ENCODE data around the gene FARSB. TPM values are rescaled to one million over a fixed set of nuclear protein-coding genes. Genes with fewer than 3 reads are reported as not detected.

Gene FARSB
- total RNA-seq, 1 experiment from 2014 or later: 50.7 TPM

DNA sequence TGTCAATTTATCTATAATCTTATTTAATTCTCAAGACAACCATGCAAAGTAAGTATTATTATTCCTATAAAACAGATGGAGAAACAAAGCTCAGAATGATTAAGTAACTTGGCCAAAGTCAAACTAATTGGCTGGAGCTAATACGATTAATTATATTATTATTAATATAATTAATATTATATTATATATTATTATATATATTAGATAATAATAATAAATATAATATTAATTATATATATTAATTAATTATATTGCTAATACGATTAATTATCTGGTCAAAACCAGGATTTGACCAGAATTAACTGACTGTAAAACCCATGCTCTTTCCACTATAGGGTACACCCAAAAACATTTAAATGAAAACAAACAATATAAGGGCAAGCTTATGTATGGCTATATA is 52.4 kb downstream of the FARSB start:
- ChIA-PET POLR2A (no interaction called here), CTCF (no interaction called here), RAD21 (ENCODE audit: low non-redundant PET in 1 of 2, low total read pairs in 2 of 2, uncharacterized antibody in 2 of 2, unreplicated experiment in 2 of 2) (no interaction called here)
- H3K4me1 ChIP-seq (ENCODE audit: control insufficient read depth in 1 of 2, insufficient read depth in 2 of 2, low read length in 2 of 2): no peaks in the 10 kb centered on the region
- H3K4me2 ChIP-seq (ENCODE audit: low read length): no peak overlapping the region
- no peak overlapping the region for H2AFZ ChIP-seq (ENCODE audit: low read depth, low read length, poor library complexity, severe bottlenecking)
- DNase-seq (ENCODE audit: low read depth, low spot score) (no peak), ATAC-seq (no peak)
- H3K9ac ChIP-seq (ENCODE audit: low read length): no peak overlapping the region
- H3K27me3 ChIP-seq (ENCODE audit: insufficient read depth, low read length): no peaks in the 10 kb centered on the region
- no peak for TF ChIP-seq SP1 (IDR thresholded peaks at IDR 0.05; ENCODE audit: low read depth)
- no peak for TF ChIP-seq TCF7L2 (IDR thresholded peaks at IDR 0.05; ENCODE audit: borderline replicate concordance, extremely low read depth, insufficient read depth, insufficient read length)
- no peak for TF ChIP-seq CEBPB (IDR thresholded peaks at IDR 0.05; ENCODE audit: low read depth)
- TF ChIP-seq EZH2phosphoT487 (IDR thresholded peaks at IDR 0.05; ENCODE audit: borderline replicate concordance): no peak
- TF ChIP-seq ELF1 (IDR thresholded peaks at IDR 0.05; ENCODE audit: borderline replicate concordance, low read depth): no peak
- TF ChIP-seq ZBTB33 (IDR thresholded peaks at IDR 0.05; ENCODE audit: extremely low read depth, insufficient replicate concordance, low read length): no peak
- no peak for TF ChIP-seq SRF (IDR thresholded peaks at IDR 0.05; ENCODE audit: low read depth)
- TF ChIP-seq POLR2A (IDR thresholded peaks at IDR 0.05; ENCODE audit: borderline replicate concordance, extremely low read depth, insufficient read depth, insufficient read length): no peak
- peaks cover 12 to 18% of the 10 kb centered on the region in 2 experiments for H3K36me3 ChIP-seq (ENCODE audit: control insufficient read depth in 1 of 2, insufficient read depth in 2 of 2, low read length in 2 of 2)
- H3K4me3 ChIP-seq (replicated peaks in 1 of 2; ENCODE audit: low read depth in 1 of 2, low read length in 2 of 2): no peak overlapping the region
- BruUV-seq (replicated peaks): no TSS peak
- intact Hi-C loops (cut with micrococcal nuclease): no loop called here
- no peak overlapping the region for H3K27ac ChIP-seq (ENCODE audit: low read depth, low read length)
- no peaks in the 10 kb centered on the region for H3K9me3 ChIP-seq (ENCODE audit: control insufficient read depth in 1 of 2, insufficient read depth in 1 of 2, low read depth in 1 of 2, low read length in 2 of 2)
- no peaks in the 10 kb centered on the region for H4K20me1 ChIP-seq (ENCODE audit: insufficient read depth)
- H3K9me2 ChIP-seq (ENCODE audit: insufficient read depth): no peaks in the 10 kb centered on the region
- peaks cover 39% of the 10 kb centered on the region for H3K79me2 ChIP-seq (ENCODE audit: insufficient read depth, low read length)

DNA sequence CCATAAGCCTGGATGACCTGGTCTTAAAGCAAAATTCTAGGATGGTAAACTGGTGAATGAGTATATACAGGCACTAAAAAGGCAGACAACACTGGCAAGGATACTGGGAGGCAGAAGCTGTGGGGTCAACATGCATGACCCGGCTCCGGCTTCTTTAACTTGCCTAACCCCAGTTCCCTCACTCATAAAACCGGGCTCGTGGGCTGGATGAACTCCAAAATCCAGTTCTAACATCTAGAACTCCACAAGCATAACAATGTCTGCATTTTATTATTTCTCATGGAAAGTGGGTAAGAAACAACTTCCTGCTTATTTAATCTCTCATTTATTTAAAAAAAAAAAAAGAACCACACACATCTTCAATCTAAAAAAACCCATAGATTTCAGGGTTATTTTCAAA is 57.3 kb downstream of the FARSB start:
- no TSS peak for BruUV-seq (replicated peaks)
- Histone ChIP-seq H3K4me2 (ENCODE audit: low read length) (no peak overlapping the region), H3K4me3 (replicated peaks in 1 of 2; ENCODE audit: low read depth in 1 of 2, low read length in 2 of 2) (no peak overlapping the region), H3K9me2 (ENCODE audit: insufficient read depth) (no peaks in the 10 kb centered on the region), H3K9ac (ENCODE audit: low read length) (no peak overlapping the region), H3K36me3 (ENCODE audit: control insufficient read depth in 1 of 2, insufficient read depth in 2 of 2, low read length in 2 of 2) (peaks cover 17 to 29% of the 10 kb centered on the region in 2 experiments), H3K79me2 (ENCODE audit: insufficient read depth, low read length) (peaks cover 30% of the 10 kb centered on the region), H3K27ac (ENCODE audit: low read depth, low read length) (no peak overlapping the region), H3K4me1 (ENCODE audit: control insufficient read depth in 1 of 2, insufficient read depth in 2 of 2, low read length in 2 of 2) (no peaks in the 10 kb centered on the region), H3K9me3 (ENCODE audit: control insufficient read depth in 1 of 2, insufficient read depth in 1 of 2, low read depth in 1 of 2, low read length in 2 of 2) (no peaks in the 10 kb centered on the region), H3K27me3 (ENCODE audit: insufficient read depth, low read length) (no peaks in the 10 kb centered on the region), H4K20me1 (ENCODE audit: insufficient read depth) (no peaks in the 10 kb centered on the region), H2AFZ (ENCODE audit: low read depth, low read length, poor library complexity, severe bottlenecking) (no peak overlapping the region)
- ChIA-PET POLR2A (no interaction called here), CTCF (no interaction called here), RAD21 (ENCODE audit: low non-redundant PET in 1 of 2, low total read pairs in 2 of 2, uncharacterized antibody in 2 of 2, unreplicated experiment in 2 of 2) (no interaction called here)
- intact Hi-C loops (cut with micrococcal nuclease): no loop called here
- ATAC-seq: no peak
- DNase-seq (ENCODE audit: low read depth, low spot score): no peak
- no peak for TF ChIP-seq ZNF274 (IDR thresholded peaks at IDR 0.05; ENCODE audit: low read depth, low read length)
- TF ChIP-seq YY1 (IDR thresholded peaks at IDR 0.05; ENCODE audit: extremely low read depth, insufficient replicate concordance, low read depth, low read length): no peak
- TF ChIP-seq, protein P1, sequence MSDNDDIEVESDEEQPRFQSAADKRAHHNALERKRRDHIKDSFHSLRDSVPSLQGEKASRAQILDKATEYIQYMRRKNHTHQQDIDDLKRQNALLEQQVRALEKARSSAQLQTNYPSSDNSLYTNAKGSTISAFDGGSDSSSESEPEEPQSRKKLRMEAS (IDR thresholded peaks at IDR 0.05): no peak
- no peak for TF ChIP-seq SIN3A (IDR thresholded peaks at IDR 0.05; ENCODE audit: low read depth)
- TF ChIP-seq SRF (IDR thresholded peaks at IDR 0.05; ENCODE audit: low read depth): no peak
- TF ChIP-seq CBX3 (IDR thresholded peaks at IDR 0.05; ENCODE audit: low read depth): no peak
- TF ChIP-seq FOSL1 (IDR thresholded peaks at IDR 0.05; ENCODE audit: low read depth): no peak
- no peak for TF ChIP-seq POLR2AphosphoS5 (IDR thresholded peaks at IDR 0.05; ENCODE audit: low read depth, low read length)
- TF ChIP-seq CEBPB (IDR thresholded peaks at IDR 0.05; ENCODE audit: low read depth): no peak
- no peak for TF ChIP-seq ZFX (IDR thresholded peaks at IDR 0.05)
- TF ChIP-seq POLR2A (IDR thresholded peaks at IDR 0.05; ENCODE audit: borderline replicate concordance, extremely low read depth, insufficient read depth, insufficient read length): no peak
- TF ChIP-seq SP1 (IDR thresholded peaks at IDR 0.05; ENCODE audit: low read depth): no peak
- TF ChIP-seq ZBTB33 (IDR thresholded peaks at IDR 0.05; ENCODE audit: extremely low read depth, insufficient replicate concordance, low read length): no peak
- no peak for TF ChIP-seq JUND (IDR thresholded peaks at IDR 0.05)
